Fibroblast of skin of scalp (primary cell): ENCODE results near the gene CEP72.
A peak's percentile ranks its signal among the peaks of the same experiment; 100 is the strongest.
"Not testable (repeated sequence)": the region's sequence is repeated elsewhere in the genome, so short reads cannot be mapped to it uniquely, and the experiment has no call there.

Experiments
- DNase-seq: peaks from one replicate; pipeline ENCODE4 v3.0.0-alpha.2; 2013

The CEP72 gene

GRCh38 chr5:580436-580835, 31.7 kb upstream of the CEP72 start:
- no peak for DNase-seq

- no peak for DNase-seq
These were observed 30.9 kb upstream of the CEP72 start for GRCh38 chr5:581266-581665.

- DNase-seq = no peak
These were observed 30.2 kb upstream of the CEP72 start for GRCh38 chr5:581941-582340.

GRCh38 chr5:582445-582844, 29.7 kb upstream of the CEP72 start:
- DNase-seq = not testable (repeated sequence)

GRCh38 chr5:582936-583635, 29.1 kb upstream of the CEP72 start:
- DNase-seq = no peak

GRCh38 chr5:583645-584044, 28.5 kb upstream of the CEP72 start:
- no peak for DNase-seq

- DNase-seq = no peak
These were observed 27.9 kb upstream of the CEP72 start for GRCh38 chr5:584216-584615.

- no peak for DNase-seq
These were observed 27.3 kb upstream of the CEP72 start for GRCh38 chr5:584846-585245.

- no peak for DNase-seq
These were observed 26.6 kb upstream of the CEP72 start for GRCh38 chr5:585556-585955.

GRCh38 chr5:585962-586628, 26.0 kb upstream of the CEP72 start:
- no peak for DNase-seq

- DNase-seq = no peak
These were observed 25.3 kb upstream of the CEP72 start for GRCh38 chr5:586751-587285.

GRCh38 chr5:587403-587802, 24.7 kb upstream of the CEP72 start:
- DNase-seq = no peak

GRCh38 chr5:588406-588995, 23.6 kb upstream of the CEP72 start:
- no peak for DNase-seq

- no peak for DNase-seq
These were observed 23.0 kb upstream of the CEP72 start for GRCh38 chr5:589173-589572.

- no peak for DNase-seq
These were observed 22.6 kb upstream of the CEP72 start for GRCh38 chr5:589588-589987.

- peak; percentile 56 for DNase-seq
These were observed 21.8 kb upstream of the CEP72 start for GRCh38 chr5:590346-590745.

- no peak for DNase-seq
These were observed 20.4 kb upstream of the CEP72 start for GRCh38 chr5:591746-592145.

- DNase-seq = no peak
These were observed 20.0 kb upstream of the CEP72 start for GRCh38 chr5:592158-592557.

- no peak for DNase-seq
These were observed 18.6 kb upstream of the CEP72 start for GRCh38 chr5:593511-593910.

- DNase-seq = no peak
These were observed 17.8 kb upstream of the CEP72 start for GRCh38 chr5:594226-594860.

GRCh38 chr5:595285-595875, 16.8 kb upstream of the CEP72 start:
- DNase-seq = no peak

GRCh38 chr5:597871-598563, 14.1 kb upstream of the CEP72 start:
- DNase-seq = peak; percentile 8

- no peak for DNase-seq
These were observed 13.6 kb upstream of the CEP72 start for GRCh38 chr5:598564-598890.
